ENCODE data around the gene GNRH2.
"Not testable (repeated sequence)": the region's sequence is repeated elsewhere in the genome, so short reads cannot be mapped to it uniquely, and the experiment has no call there.

GNRH2 gene

GRCh38 chr20:3044336-3044965, 1.0 kb downstream of the GNRH2 start:
- DNase-seq = no peak

GRCh38 chr20:3045042-3045815, 1.8 kb downstream of the GNRH2 start:
- no peak for DNase-seq

- DNase-seq = no peak
These were observed 2.6 kb downstream of the GNRH2 start, which contains the start of gene MRPS26 for GRCh38 chr20:3045816-3046676. TSS of gene MRPS26 (plus strand) at chr20:3046052. CDS start at chr20:3046069, 17 bp downstream.

GRCh38 chr20:3046677-3047462, 3.4 kb downstream of the GNRH2 start:
- peak; percentile 68 for DNase-seq

- no peak for DNase-seq
These were observed 4.3 kb downstream of the GNRH2 start for GRCh38 chr20:3047486-3048419.

GRCh38 chr20:3051385-3052019, 8.1 kb downstream of the GNRH2 start:
- DNase-seq = no peak

GRCh38 chr20:3059489-3059888, 16.1 kb downstream of the GNRH2 start:
- DNase-seq = no peak

- not testable (repeated sequence) for DNase-seq
These were observed 20.7 kb downstream of the GNRH2 start for GRCh38 chr20:3064119-3064518.

- no peak for DNase-seq
These were observed 24.0 kb downstream of the GNRH2 start for GRCh38 chr20:3067139-3068014.

GRCh38 chr20:3068075-3068474, 24.7 kb downstream of the GNRH2 start:
- no peak for DNase-seq

GRCh38 chr20:3068986-3069900, 25.8 kb downstream of the GNRH2 start:
- peak; percentile 37 for DNase-seq

- no peak for DNase-seq
These were observed 27.3 kb downstream of the GNRH2 start for GRCh38 chr20:3070725-3071124.

GRCh38 chr20:3071266-3071609, 27.8 kb downstream of the GNRH2 start:
- no peak for DNase-seq

GRCh38 chr20:3071610-3072529, 28.4 kb downstream of the GNRH2 start, which contains the start of gene OXT:
TSS of gene OXT (plus strand) at chr20:3071620. CDS start at chr20:3071656, 36 bp downstream.
- DNase-seq = no peak

- DNase-seq = no peak
These were observed 29.3 kb downstream of the GNRH2 start for GRCh38 chr20:3072530-3073250.

- not testable (repeated sequence) for DNase-seq
These were observed 29.8 kb downstream of the GNRH2 start for GRCh38 chr20:3073251-3073643.

GRCh38 chr20:3074812-3075211, 31.4 kb downstream of the GNRH2 start:
- DNase-seq = no peak

Data from NCI-H1436 treated with DMSO at 0.1 percent for 48 hours (cell line).